Stomach (tissue), 4 donors: Measurements from ENCODE around the gene CFAP46.

Source experiments
- CTCF ChIP-seq, 7 experiments: fragments of 450-650 bp in 4 of 7; fragments of 200-600 bp in 3 of 7; sonication (generic) in 3 of 7; IDR thresholded peaks; one replicate each; pipeline ENCODE4 v1.5.1; 2016 to 2019; ENCODE audit warnings: antibody characterized with exemption in 7 of 7, control low read depth in 2 of 7, mild to moderate bottlenecking in 1 of 7
- POLR2A ChIP-seq, 4 donors: fragments of 450-650 bp; IDR thresholded peaks; one replicate each; pipeline ENCODE4 v1.6.1; 2016; ENCODE audit warnings: antibody characterized with exemption in 4 of 4, control low read depth in 2 of 4, mild to moderate bottlenecking in 1 of 4, moderate library complexity in 1 of 4
- POLR2AphosphoS5 ChIP-seq, 3 donors: sonication (generic); formaldehyde crosslinking; IDR thresholded peaks; one replicate each; pipeline ENCODE4 v1.6.1; 2016; ENCODE audit warnings: antibody characterized with exemption in 3 of 3

- no peak for TF ChIP-seq CTCF (IDR thresholded peaks at IDR 0.05)
- no peak for TF ChIP-seq POLR2A (IDR thresholded peaks at IDR 0.05)
- TF ChIP-seq POLR2AphosphoS5 (IDR thresholded peaks at IDR 0.05) = no peak
Measured at GRCh38 chr10:132893090-132893489, 49.3 kb downstream of the CFAP46 start.
